HG03135 (cell line): ENCODE results near the gene MYH7B.

Source experiments
- ATAC-seq: cut with Tn5 transposase; IDR thresholded peaks from one replicate; pipeline ENCODE4 v1.9.1; 2021; ENCODE audit warnings: mild to moderate bottlenecking, moderate library complexity; ENCODE audit not compliant: unreplicated experiment

The MYH7B gene

GRCh38 chr20:35003211-35004031 is 47.8 kb downstream of the MYH7B start:
- no peak for ATAC-seq

GRCh38 chr20:35004051-35004725 is 48.5 kb downstream of the MYH7B start:
- no peak for ATAC-seq

- no peak for ATAC-seq
These were observed 49.2 kb downstream of the MYH7B start for GRCh38 chr20:35004749-35005462.
